LNCaP clone FGC (cell line): ENCODE measurements around the gene ZSWIM3.

ENCODE experiments used
- DNase-seq: peaks from one replicate; pipeline ENCODE4 v3.0.0-alpha.2; 2011; ENCODE audit warnings: low read depth
- H3K4me3 ChIP-seq: 2 replicates; pipeline ENCODE4 v1.5.1; 2011; ENCODE audit warnings: mild to moderate bottlenecking, low read depth, low read length, control low read depth
- CTCF ChIP-seq: IDR thresholded peaks from 2 replicates; pipeline ENCODE4 v1.5.1; 2012; ENCODE audit warnings: mild to moderate bottlenecking; ENCODE audit not compliant: control insufficient read depth, insufficient read depth; ENCODE audit errors: extremely low read depth

Gene ZSWIM3

GRCh38 chr20:45882469-45883099, 25.2 kb downstream of the ZSWIM3 start:
- DNase-seq, result no peak
- TF ChIP-seq CTCF, result no peak
- H3K4me3 ChIP-seq, result no peak overlapping the region

DNA sequence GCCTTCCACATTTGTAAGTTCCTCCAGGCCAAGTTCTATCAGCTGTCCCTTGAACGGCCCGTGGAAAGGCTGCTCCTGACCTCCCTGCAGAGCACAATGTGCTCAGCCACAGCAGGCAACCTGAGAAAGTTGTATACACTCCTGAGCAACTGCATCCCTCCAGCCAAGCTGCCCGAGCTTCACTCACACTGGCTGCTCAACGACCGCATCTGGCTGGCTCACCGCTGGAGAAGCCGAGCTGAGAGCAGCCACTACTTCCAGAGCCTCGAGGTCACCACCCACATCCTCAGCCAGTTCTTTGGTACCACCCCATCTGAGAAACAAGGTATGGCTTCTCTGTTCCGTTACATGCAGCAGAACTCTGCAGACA, 25.7 kb downstream of the ZSWIM3 start:
- no peak for DNase-seq
- no peak for TF ChIP-seq CTCF
- no peak overlapping the region for H3K4me3 ChIP-seq

DNA sequence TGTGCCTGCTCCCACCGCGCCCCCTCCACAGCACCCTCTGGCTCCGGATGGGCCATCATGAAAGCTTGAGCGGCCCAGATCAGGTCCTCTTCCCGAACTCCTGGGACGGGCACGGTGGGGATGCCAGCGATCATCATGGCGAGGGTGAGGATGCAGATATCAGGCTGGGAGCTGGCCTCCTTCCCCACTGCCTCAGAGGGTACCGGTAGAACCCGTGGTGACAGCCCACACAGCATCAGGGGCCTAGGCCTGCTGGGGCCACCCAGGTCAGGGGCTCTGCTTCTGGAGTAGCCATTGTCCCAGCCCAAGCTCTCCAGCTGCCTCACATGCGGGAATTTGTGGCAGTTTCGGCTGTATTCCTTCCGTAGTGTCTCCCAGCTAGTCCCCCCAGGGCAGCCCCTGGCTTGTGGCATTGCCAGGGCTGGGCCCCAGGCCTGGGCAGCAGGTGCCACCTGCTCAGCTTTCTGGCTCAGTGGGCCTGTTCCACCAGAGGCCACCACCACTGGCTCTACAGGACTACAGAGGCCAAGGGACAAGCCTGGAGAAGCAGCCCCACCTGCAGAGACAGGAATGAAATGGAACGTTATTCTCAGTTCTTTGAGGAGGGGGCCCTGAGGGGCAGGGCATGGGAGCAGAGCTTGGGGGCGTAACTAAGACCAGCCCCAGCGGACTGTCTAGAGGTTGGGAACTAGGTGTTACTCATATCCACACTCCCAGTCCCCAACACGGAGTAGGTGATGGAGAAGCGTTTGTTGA, 29.4 kb downstream of the ZSWIM3 start:
- H3K4me3 ChIP-seq, result no peak overlapping the region
- DNase-seq, result no peak
- TF ChIP-seq CTCF, result no peak

- H3K4me3 ChIP-seq, result no peak within 1 kb of the TSS
- DNase-seq, result no peak
- TF ChIP-seq CTCF, result no peak
Observed at GRCh38 chr20:45887346-45887715, 29.9 kb downstream of the ZSWIM3 start, which contains the start of gene SPATA25. Gene SPATA25, minus strand, starts transcription at chr20:45887622. Its CDS starts 32 bp downstream, at chr20:45887590.

DNA sequence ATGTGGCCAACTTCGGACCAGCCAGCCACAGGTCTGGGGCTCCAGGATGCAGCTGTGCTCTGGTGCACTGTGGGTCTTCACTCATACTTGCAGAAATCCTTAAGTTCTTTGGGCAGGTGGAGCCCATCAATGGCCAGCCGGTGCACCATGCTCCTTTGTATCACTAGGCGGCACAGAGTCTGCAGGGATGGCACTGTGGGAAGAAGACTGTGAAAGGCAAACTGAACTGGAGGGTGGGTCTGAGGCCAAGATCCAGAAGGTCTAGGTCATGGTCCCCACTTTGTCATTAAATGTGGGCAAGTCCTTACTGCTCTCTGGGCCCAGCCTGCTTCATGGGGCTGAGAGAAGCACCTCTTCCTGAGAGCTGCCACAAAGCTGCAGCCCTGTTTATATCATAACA, 31.3 kb downstream of the ZSWIM3 start:
- no peak for DNase-seq
- TF ChIP-seq CTCF, result no peak
- H3K4me3 ChIP-seq, result no peak overlapping the region

- no peak for DNase-seq
- no peak for TF ChIP-seq CTCF
- H3K4me3 ChIP-seq, result peak overlapping the region; percentile 96
Observed at GRCh38 chr20:45890077-45890984, 32.9 kb downstream of the ZSWIM3 start.
